HEK293T (cell line): ENCODE measurements around the gene NDUFS3.
"Not testable (repeated sequence)": the region's sequence is repeated elsewhere in the genome, so short reads cannot be mapped to it uniquely, and the experiment has no call there.

Experiments used
- CTCF ChIA-PET: fragments of 350-600 bp; formaldehyde crosslinking; extraction: SDS; loops from one replicate; lab custom pipeline; 2021; ENCODE audit warnings: antibody characterized with exemption, inconsistent platforms; lab: Yijun Ruan, JAX
- POLR2A ChIA-PET: fragments of 350-600 bp; formaldehyde crosslinking; extraction: SDS; loops from one replicate; lab custom pipeline; 2020; ENCODE audit warnings: antibody characterized with exemption, inconsistent platforms; lab: Yijun Ruan, JAX
- DNase-seq: peaks from one replicate; pipeline ENCODE4 v3.0.0; 2012; ENCODE audit warnings: mixed read lengths; ENCODE audit errors: extremely low spot score
- ARNT ChIP-seq: fragments of 450-650 bp; IDR thresholded peaks from 2 replicates; pipeline ENCODE4 v1.6.1; 2017; ENCODE audit warnings: mild to moderate bottlenecking
- BHLHE40 ChIP-seq: fragments of 450-650 bp; IDR thresholded peaks from 2 replicates; pipeline ENCODE4 v1.6.1; 2016; ENCODE audit warnings: mild to moderate bottlenecking, moderate library complexity, borderline replicate concordance
- CTBP1 ChIP-seq: fragments of 450-650 bp; IDR thresholded peaks from 2 replicates; pipeline ENCODE4 v1.6.1; 2016; ENCODE audit warnings: borderline replicate concordance
- ELF4 ChIP-seq: fragments of 450-650 bp; IDR thresholded peaks from 2 replicates; pipeline ENCODE4 v1.6.1; 2017; ENCODE audit warnings: antibody characterized with exemption
- FOXA1 ChIP-seq: fragments of 450-650 bp; IDR thresholded peaks from 2 replicates; pipeline ENCODE4 v1.6.1; 2016; ENCODE audit warnings: mild to moderate bottlenecking
- FOXK2 ChIP-seq: fragments of 450-650 bp; IDR thresholded peaks from 2 replicates; pipeline ENCODE4 v1.6.1; 2016; ENCODE audit warnings: mild to moderate bottlenecking
- FOXM1 ChIP-seq: fragments of 450-650 bp; IDR thresholded peaks from 2 replicates; pipeline ENCODE4 v1.6.1; 2017; ENCODE audit warnings: mild to moderate bottlenecking, borderline replicate concordance
- HDGF ChIP-seq: fragments of 450-650 bp; IDR thresholded peaks from 2 replicates; pipeline ENCODE4 v1.6.1; 2017; ENCODE audit warnings: antibody characterized with exemption, borderline replicate concordance
- L3MBTL2 ChIP-seq: fragments of 450-650 bp; conservative IDR thresholded peaks from 2 replicates; pipeline ENCODE4 v1.6.1; 2016; ENCODE audit warnings: mild to moderate bottlenecking
- LEF1 ChIP-seq: fragments of 450-650 bp; IDR thresholded peaks from 2 replicates; pipeline ENCODE4 v1.6.1; 2017; ENCODE audit warnings: mild to moderate bottlenecking, borderline replicate concordance
- NFRKB ChIP-seq: fragments of 450-650 bp; IDR thresholded peaks from 2 replicates; pipeline ENCODE4 v1.6.1; 2016; ENCODE audit warnings: mild to moderate bottlenecking, moderate library complexity
- SP1 ChIP-seq: fragments of 450-650 bp; IDR thresholded peaks from 2 replicates; pipeline ENCODE4 v1.6.1; 2017
- SUZ12 ChIP-seq: fragments of 450-650 bp; IDR thresholded peaks from 2 replicates; pipeline ENCODE4 v1.6.1; 2016; ENCODE audit warnings: mild to moderate bottlenecking
- TARDBP ChIP-seq: fragments of 450-650 bp; IDR thresholded peaks from 2 replicates; pipeline ENCODE4 v1.6.1; 2016
- ZNF384 ChIP-seq: fragments of 450-650 bp; IDR thresholded peaks from 2 replicates; pipeline ENCODE4 v1.6.1; 2016
- TF ChIP-seq, protein P1 (sequence below): fragments of 450-650 bp; IDR thresholded peaks from 2 replicates; pipeline ENCODE4 v1.6.1; 2016

Gene NDUFS3

DNA sequence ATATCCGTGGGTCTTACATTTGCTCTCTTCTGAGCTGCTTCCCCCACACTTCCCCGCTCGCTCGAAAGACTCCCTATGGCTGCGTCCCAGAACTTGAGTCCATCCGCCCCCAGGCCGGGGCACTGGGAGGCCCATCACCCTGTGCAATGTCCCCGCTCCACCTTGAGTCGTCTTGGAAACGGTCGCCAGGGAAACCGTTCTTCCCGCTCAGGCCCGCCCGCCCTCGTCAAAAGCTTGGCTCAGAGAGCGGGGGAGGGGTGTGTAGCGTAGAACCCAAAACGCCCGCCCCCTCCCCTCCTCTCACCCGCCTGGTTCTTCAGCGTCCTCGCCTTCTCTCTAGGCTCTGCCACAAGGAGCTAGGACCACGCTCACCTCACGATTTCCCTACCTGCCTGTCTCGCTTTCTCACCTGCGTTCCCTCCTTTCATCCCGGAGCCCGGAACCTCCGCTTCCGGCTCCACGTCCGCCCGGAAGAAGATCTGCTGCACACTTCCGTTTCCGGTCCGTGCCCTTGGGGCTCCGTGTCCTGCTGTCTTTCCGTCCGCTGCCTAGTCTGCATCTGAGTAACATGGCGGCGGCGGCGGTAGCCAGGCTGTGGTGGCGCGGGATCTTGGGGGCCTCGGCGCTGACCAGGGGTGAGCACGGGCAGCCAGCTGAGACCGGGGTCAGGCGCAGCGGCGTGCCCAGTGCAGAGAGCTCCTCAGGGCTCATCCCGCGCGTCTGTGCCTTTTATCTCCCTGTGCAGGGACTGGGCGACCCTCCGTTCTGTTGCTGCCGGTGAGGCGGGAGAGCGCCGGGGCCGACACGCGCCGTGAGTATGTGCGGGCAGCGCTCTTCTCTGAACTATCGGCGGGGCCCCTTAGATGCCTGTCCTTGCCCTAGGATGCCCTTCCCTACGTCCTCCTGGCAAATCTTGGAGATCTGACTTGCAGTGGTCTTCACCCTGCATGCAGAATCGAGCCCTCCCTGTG lies at the start of gene NDUFS3, which contains the start of gene KBTBD4:
Gene NDUFS3 (plus strand): TSS at position 551 of the 971 bp plus-strand sequence. CDS start 18 bp downstream, at position 569.
Gene KBTBD4 (minus strand): TSS at position 447 of the 971 bp plus-strand sequence. CDS start 19 bp downstream, at position 428.
- ChIA-PET CTCF (no interaction called here), POLR2A (interaction anchor here (1.2 to 3.6 kb wide), 4 partner anchors 10 to 82 kb away, joined by 3 to 20 read pairs (median 4); partner anchors contain the start of gene PTPMT1)
- TF ChIP-seq NFRKB, result peak; percentile 99
- TF ChIP-seq, protein P1, sequence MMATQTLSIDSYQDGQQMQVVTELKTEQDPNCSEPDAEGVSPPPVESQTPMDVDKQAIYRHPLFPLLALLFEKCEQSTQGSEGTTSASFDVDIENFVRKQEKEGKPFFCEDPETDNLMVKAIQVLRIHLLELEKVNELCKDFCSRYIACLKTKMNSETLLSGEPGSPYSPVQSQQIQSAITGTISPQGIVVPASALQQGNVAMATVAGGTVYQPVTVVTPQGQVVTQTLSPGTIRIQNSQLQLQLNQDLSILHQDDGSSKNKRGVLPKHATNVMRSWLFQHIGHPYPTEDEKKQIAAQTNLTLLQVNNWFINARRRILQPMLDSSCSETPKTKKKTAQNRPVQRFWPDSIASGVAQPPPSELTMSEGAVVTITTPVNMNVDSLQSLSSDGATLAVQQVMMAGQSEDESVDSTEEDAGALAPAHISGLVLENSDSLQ, result peak; percentile 94
- TF ChIP-seq TARDBP, result peak; percentile 32; the same call in 1 of the 2 replicates
- peak; percentile 71 for TF ChIP-seq ARNT
- TF ChIP-seq FOXM1, result no peak
- peak; percentile 48; the same call in 1 of the 2 replicates for TF ChIP-seq L3MBTL2
- TF ChIP-seq SP1, result no peak
- no peak for TF ChIP-seq FOXA1
- peak; percentile 99 for TF ChIP-seq CTBP1
- peak; percentile 84 for TF ChIP-seq LEF1
- TF ChIP-seq HDGF, result no peak
- TF ChIP-seq ELF4, result peak; percentile 90
- peak; percentile 87 for DNase-seq

DNA sequence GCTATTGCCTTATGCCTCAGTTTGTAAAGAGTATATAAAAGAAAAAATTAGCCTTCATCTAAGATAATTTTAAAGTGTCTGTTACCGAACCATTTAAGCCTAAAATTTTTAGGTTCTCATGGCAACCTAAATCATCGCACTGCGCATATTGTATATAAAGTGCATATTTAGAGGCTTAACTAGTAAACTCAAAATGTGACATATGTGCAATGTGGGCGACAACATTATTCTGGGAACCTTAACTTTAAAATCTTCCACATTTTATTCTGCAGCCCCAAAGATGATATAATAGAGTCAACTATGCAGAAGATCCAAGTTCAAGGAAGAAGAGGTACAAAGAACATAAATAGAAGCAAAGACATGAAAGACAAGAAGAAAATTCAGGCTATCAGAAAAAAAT lies 48.9 kb upstream of the NDUFS3 start:
- POLR2A ChIA-PET, result interaction anchor here (0.6 kb wide), 1 partner anchor 50 kb away, joined by 3 read pairs; no protein-coding TSS in a partner anchor
- no peak for TF ChIP-seq FOXA1
- TF ChIP-seq FOXM1, result no peak
- TF ChIP-seq ARNT, result no peak
- TF ChIP-seq SUZ12, result no peak
- TF ChIP-seq TARDBP, result no peak
- no peak for TF ChIP-seq CTBP1
- CTCF ChIA-PET, result no interaction called here
- no peak for DNase-seq

DNA sequence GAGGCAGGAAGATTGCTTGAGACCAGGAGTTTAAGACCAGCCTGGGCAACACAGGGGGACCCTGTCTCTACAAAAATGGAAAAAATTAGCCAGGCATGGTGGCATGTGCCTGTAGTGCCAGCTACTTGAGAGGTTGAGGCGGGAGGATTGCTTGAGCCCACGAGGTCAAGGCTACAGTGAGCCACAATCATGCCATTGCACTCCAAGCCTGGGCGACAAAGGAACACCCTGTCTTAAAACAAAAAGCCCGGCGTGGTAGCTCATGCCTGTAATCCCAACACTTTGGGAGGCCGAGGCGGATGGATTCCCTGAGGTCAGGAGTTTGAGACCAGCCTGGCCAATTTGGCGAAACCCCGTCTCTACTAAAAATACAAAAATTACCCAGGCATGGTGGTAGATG lies 48.2 kb upstream of the NDUFS3 start:
- CTCF ChIA-PET, result interaction anchor here (0.6 kb wide), 1 partner anchor 9 kb away, joined by 5 read pairs; no protein-coding TSS in a partner anchor
- POLR2A ChIA-PET, result not testable (repeated sequence)

DNA sequence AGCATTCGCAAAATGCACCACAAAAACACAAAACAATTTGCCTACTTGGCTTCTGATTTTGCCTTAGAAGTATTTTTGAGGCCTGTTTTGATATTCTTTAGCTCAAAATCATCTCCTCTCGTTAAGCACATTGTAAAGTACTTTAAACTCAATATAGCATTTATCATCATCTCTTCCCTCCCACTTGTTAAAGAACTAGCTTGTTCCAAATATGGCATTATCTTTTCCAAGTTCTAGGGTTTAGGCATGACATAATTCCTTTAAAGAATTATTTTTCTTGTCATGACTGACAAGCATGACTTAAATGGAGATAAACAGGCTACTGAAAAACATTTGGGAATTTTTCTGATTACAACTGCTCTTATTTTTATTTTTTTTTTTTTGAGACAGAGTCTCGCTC lies 47.2 kb upstream of the NDUFS3 start:
- DNase-seq, result no peak
- TF ChIP-seq ARNT (no peak), L3MBTL2 (no peak), SUZ12 (no peak), SP1 (no peak), TARDBP (no peak), ELF4 (no peak), FOXK2 (no peak), NFRKB (no peak), HDGF (no peak), CTBP1 (no peak), ZNF384 (no peak), BHLHE40 (no peak), FOXA1 (no peak), FOXM1 (no peak), LEF1 (no peak)
- TF ChIP-seq, protein P1, result no peak
- ChIA-PET POLR2A (no interaction called here), CTCF (interaction anchor here (1.2 kb wide), 1 partner anchor 8 kb away, joined by 3 read pairs; no protein-coding TSS in a partner anchor)

More for the DNA sequence above, 48.2 kb upstream of the NDUFS3 start:
- not testable (repeated sequence) for DNase-seq

DNA sequence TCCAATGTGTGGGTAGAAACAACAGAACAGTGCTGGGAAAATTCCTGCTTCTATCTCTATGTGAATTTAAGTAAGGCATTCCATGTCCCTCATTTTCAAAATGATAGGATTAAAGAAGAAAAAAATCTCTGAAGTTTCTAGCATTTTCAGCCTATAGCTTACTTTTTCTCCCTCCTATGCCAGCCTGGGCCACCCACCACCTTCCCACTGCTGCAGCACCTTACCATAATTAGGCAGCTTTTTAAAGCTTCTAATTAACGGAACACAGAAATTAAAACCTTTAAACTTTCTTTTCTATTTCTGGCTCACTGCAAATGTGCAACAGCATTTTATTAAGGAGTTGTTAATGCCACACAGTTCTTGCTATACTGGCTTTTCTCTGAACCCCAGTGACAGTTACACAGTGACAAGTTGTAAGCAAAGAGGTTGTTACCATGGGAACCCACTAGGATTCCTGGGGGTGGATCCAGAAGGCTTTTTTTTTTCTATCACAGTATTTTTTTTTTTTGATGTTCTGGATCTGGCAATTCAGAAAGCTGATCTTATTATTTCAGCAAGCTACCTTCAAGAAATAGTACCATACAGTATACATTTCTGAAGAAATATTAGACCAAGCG lies 46.2 kb upstream of the NDUFS3 start:
- DNase-seq, result no peak
- CTCF ChIA-PET, result interaction anchor here (1.3 kb wide), 1 partner anchor 19 kb away, joined by 5 read pairs; no protein-coding TSS in a partner anchor
- POLR2A ChIA-PET, result no interaction called here
- TF ChIP-seq ELF4 (no peak), NFRKB (no peak), HDGF (no peak)
- TF ChIP-seq, protein P1, result no peak

DNA sequence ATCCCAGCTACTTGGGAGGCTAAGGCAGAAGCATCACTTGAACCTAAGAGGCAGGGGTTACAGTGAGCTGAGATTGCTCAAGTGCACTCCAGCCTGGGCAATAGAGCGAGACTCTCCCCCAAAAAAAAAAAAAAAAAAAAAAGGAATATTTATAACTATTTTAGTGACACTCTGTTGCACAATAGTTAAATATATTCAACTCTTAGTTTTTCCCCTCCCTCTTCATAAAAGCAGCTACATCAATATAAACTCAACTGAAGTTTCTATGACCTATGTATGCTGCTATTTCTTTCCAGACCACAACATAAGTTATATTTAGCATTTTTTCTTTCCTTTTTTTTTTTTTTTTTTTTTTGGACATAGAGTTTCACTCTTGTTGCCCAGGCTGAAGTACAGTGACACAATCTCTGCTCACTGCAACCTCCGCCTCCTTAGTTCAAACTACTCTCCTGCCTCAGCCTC lies 45.2 kb upstream of the NDUFS3 start:
- ChIA-PET POLR2A (interaction anchor here (0.8 kb wide), 1 partner anchor 22 kb away, joined by 4 read pairs; no protein-coding TSS in a partner anchor), CTCF (interaction anchor here (1.3 kb wide), 1 partner anchor 18 kb away, joined by 5 read pairs; no protein-coding TSS in a partner anchor)
- DNase-seq, result no peak
- TF ChIP-seq SUZ12, result no peak
- TF ChIP-seq ZNF384, result 0 out of 2 replicates have a peak, but pooled peaks have one; percentile 18
- no peak for TF ChIP-seq LEF1
- no peak for TF ChIP-seq ARNT
- no peak for TF ChIP-seq FOXM1
- TF ChIP-seq SP1, result no peak
- TF ChIP-seq BHLHE40, result no peak
- no peak for TF ChIP-seq FOXA1
